Hematopoietic multipotent progenitor cell treated with erythropoietin and hydrocortisone succinate and interleukin-3 and kit ligand, for 6 days (in vitro differentiated cells): Measurements from ENCODE around the gene RAB3C.

Experiments used
- DNase-seq: peaks from one replicate; pipeline ENCODE4 v3.0.0-alpha.2; 2015

Gene RAB3C

GRCh38 chr5:58842852-58843251 is 260.0 kb downstream of the RAB3C start:
- DNase-seq, result no peak

GRCh38 chr5:58844395-58844794 is 261.5 kb downstream of the RAB3C start:
- no peak for DNase-seq

- DNase-seq, result no peak
Measured at GRCh38 chr5:58847041-58847440, 264.2 kb downstream of the RAB3C start.

- DNase-seq, result no peak
Measured at GRCh38 chr5:58849223-58849622, 266.3 kb downstream of the RAB3C start.

GRCh38 chr5:58849921-58850667 is 267.2 kb downstream of the RAB3C start:
- DNase-seq, result peak; percentile 78

- DNase-seq, result no peak
Measured at GRCh38 chr5:58851153-58851552, 268.3 kb downstream of the RAB3C start.

GRCh38 chr5:58851571-58851970 is 268.7 kb downstream of the RAB3C start:
- no peak for DNase-seq

- DNase-seq, result no peak
Measured at GRCh38 chr5:58852566-58852965, 269.7 kb downstream of the RAB3C start.

GRCh38 chr5:58854441-58854840 is 271.6 kb downstream of the RAB3C start:
- DNase-seq, result no peak

GRCh38 chr5:58855851-58856739 is 273.2 kb downstream of the RAB3C start:
- peak; percentile 6 for DNase-seq

GRCh38 chr5:58857609-58858008 is 274.7 kb downstream of the RAB3C start:
- DNase-seq, result no peak

GRCh38 chr5:58860680-58861079 is 277.8 kb downstream of the RAB3C start:
- DNase-seq, result peak; percentile 66

GRCh38 chr5:58868931-58869330 is 286.1 kb downstream of the RAB3C start:
- DNase-seq, result no peak

GRCh38 chr5:58871648-58872242 is 288.9 kb downstream of the RAB3C start:
- peak; percentile 59 for DNase-seq

- DNase-seq, result no peak
Measured at GRCh38 chr5:58872670-58873273, 289.9 kb downstream of the RAB3C start.

- DNase-seq, result no peak
Measured at GRCh38 chr5:58875599-58875998, 292.7 kb downstream of the RAB3C start.

GRCh38 chr5:58885260-58885659 is 302.4 kb downstream of the RAB3C start:
- DNase-seq, result no peak

- DNase-seq, result peak; percentile 81
Measured at GRCh38 chr5:58886315-58887207, 303.7 kb downstream of the RAB3C start.

GRCh38 chr5:58887311-58887710 is 304.4 kb downstream of the RAB3C start:
- DNase-seq, result no peak

GRCh38 chr5:58887721-58888409 is 305.0 kb downstream of the RAB3C start:
- DNase-seq, result no peak

- DNase-seq, result no peak
Measured at GRCh38 chr5:58890265-58890664, 307.4 kb downstream of the RAB3C start.

- no peak for DNase-seq
Measured at GRCh38 chr5:58890701-58891085, 307.8 kb downstream of the RAB3C start.
